Measurements from ENCODE around the gene DGKE.
A peak's percentile ranks its signal among the peaks of the same experiment; 100 is the strongest.

The DGKE gene

DNA sequence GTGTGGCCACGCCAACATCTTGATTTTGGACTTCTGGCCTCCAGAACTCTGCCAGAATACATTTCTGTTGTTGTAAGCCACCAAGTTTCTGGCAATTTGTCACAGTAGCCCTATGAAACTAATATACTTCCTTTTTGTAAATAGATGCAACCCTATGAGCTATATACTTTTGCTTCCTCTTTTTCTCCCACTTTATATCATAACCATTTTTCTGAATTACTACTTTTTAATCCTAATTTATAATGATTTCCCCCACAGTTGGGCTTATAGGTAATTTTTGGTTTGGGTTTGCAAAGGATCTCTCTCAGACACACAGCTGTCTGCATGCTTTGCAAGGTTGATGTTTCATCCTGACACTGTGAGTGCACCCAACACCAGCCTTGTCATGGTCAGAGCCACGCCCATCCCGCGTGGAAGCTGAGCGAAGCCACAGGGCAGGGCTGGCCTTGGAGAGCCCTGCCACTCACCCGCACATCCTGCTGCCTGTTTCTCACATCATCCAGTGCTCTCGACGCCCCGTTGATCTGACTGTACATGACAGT lies 74.1 kb downstream of the DGKE start:
- H3K4me1 ChIP-seq (ENCODE audit: control insufficient read depth in 5 of 5, insufficient read depth in 5 of 5, low read length in 5 of 5), result peaks cover 18 to 57% (median 41%) of the 10 kb centered on the region in 5 donors
- no peaks in the 10 kb centered on the region for H3K27me3 ChIP-seq (ENCODE audit: control insufficient read depth in 5 of 5, insufficient read depth in 4 of 5, low read length in 5 of 5)
- peak overlapping the region; percentile 72 for H3K27ac ChIP-seq (ENCODE audit: low read depth, low read length)
- H3K4me3 ChIP-seq (ENCODE audit: low read depth in 1 of 5, low read length in 5 of 5), result no peak overlapping the region
- H3K36me3 ChIP-seq (ENCODE audit: control insufficient read depth in 5 of 5, insufficient read depth in 5 of 5, low read length in 5 of 5), result peaks cover 30 to 51% (median 50%) of the 10 kb centered on the region in 5 donors
- H3K9ac ChIP-seq (ENCODE audit: low read length in 5 of 5), result no peak overlapping the region
- no peaks in the 10 kb centered on the region for H3K9me3 ChIP-seq (ENCODE audit: control insufficient read depth in 5 of 5, low read length in 5 of 5)

DNA sequence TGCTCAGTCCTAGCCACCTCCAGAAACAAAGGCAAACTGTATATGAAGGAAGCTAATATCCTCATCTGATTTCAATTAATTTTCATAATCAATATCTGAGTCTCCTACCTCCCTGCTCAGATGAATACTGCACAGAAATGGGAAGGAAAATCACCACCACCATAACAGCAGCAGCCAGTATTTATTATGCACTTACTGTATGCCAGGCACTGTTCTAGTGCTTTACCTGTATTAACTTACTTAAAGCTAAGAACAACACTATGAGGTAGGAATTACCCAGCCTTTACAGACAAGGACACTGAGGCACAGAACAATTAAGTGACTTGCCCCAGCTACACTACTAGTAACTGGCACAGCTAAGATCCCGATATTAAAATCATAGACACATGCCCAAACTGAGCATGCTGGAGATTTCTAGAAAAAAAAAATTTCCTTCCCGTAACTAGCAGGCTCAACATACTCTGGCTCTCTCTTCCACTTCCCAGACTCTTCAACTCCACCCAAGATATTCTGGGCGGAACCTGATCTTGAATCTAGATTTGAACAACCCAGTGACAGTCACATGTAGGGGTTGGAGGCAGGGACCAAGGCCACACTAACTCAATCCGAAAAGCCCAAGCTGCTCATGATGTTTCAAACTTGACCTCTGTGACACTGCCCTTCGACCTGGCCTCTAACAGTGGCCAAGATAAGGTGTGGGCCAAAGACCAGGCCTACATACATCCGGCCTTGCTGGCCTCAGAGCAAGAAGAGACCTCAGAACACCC lies 76.0 kb downstream of the DGKE start:
- Histone ChIP-seq H3K9ac (ENCODE audit: low read length in 5 of 5) (peak overlapping the region; percentile 6 to 52 (median 30)), H3K9me3 (ENCODE audit: control insufficient read depth in 5 of 5, low read length in 5 of 5) (no peaks in the 10 kb centered on the region), H3K4me3 (ENCODE audit: low read depth in 1 of 5, low read length in 5 of 5) (peak overlapping the region; percentile 12 to 54 (median 33)), H3K4me1 (ENCODE audit: control insufficient read depth in 5 of 5, insufficient read depth in 5 of 5, low read length in 5 of 5) (peaks cover 18 to 68% (median 51%) of the 10 kb centered on the region in 5 donors), H3K27ac (ENCODE audit: low read depth, low read length) (peak overlapping the region; percentile 72), H3K27me3 (ENCODE audit: control insufficient read depth in 5 of 5, insufficient read depth in 4 of 5, low read length in 5 of 5) (no peaks in the 10 kb centered on the region), H3K36me3 (ENCODE audit: control insufficient read depth in 5 of 5, insufficient read depth in 5 of 5, low read length in 5 of 5) (peaks cover 19 to 32% (median 32%) of the 10 kb centered on the region in 5 donors)

DNA sequence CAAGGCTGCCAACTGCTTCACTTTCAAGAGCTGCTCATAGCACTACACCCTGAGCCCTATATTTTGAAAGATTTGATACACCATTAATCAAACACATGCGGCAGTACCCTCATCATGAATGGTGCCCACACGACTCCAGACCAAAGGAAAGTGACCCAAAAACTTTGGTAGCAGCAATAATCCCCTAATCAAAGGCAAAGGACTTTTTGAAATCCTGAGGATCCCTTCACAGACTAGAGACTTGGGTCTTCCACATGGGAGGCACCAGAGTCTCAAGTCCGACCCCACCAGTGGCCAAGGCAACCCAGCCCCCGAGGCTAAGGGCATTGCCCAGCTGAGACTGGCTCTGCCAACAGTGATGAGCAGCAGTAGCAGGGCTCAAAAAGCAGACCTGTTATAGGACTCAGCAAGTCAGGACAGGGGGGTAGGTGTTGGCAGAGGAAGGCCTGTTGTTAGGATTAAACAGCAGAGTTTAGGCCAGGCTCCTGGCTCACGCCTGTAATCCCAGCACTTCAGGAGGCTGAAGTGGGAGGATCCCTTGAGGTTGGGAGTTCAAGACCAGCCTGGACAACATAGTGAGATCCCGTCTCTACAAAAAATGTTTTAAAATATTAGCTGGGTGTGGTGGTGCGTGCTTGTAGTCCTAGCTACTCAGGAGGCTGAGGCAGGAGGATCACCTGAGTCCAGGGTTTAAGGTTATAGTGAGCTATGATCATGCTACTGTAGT lies 76.7 kb downstream of the DGKE start:
- peaks cover 18 to 75% (median 58%) of the 10 kb centered on the region in 5 donors for H3K4me1 ChIP-seq (ENCODE audit: control insufficient read depth in 5 of 5, insufficient read depth in 5 of 5, low read length in 5 of 5)
- H3K9me3 ChIP-seq (ENCODE audit: control insufficient read depth in 5 of 5, low read length in 5 of 5), result no peaks in the 10 kb centered on the region
- H3K4me3 ChIP-seq (ENCODE audit: low read depth in 1 of 5, low read length in 5 of 5), result peak overlapping the region in 4 of 5 donors; percentile 12 to 54 (median 36)
- peaks cover 19 to 30% (median 29%) of the 10 kb centered on the region in 5 donors for H3K36me3 ChIP-seq (ENCODE audit: control insufficient read depth in 5 of 5, insufficient read depth in 5 of 5, low read length in 5 of 5)
- no peaks in the 10 kb centered on the region for H3K27me3 ChIP-seq (ENCODE audit: control insufficient read depth in 5 of 5, insufficient read depth in 4 of 5, low read length in 5 of 5)
- H3K9ac ChIP-seq (ENCODE audit: low read length in 5 of 5), result peak overlapping the region; percentile 6 to 52 (median 30)
- H3K27ac ChIP-seq (ENCODE audit: low read depth, low read length), result peak overlapping the region; percentile 72

DNA sequence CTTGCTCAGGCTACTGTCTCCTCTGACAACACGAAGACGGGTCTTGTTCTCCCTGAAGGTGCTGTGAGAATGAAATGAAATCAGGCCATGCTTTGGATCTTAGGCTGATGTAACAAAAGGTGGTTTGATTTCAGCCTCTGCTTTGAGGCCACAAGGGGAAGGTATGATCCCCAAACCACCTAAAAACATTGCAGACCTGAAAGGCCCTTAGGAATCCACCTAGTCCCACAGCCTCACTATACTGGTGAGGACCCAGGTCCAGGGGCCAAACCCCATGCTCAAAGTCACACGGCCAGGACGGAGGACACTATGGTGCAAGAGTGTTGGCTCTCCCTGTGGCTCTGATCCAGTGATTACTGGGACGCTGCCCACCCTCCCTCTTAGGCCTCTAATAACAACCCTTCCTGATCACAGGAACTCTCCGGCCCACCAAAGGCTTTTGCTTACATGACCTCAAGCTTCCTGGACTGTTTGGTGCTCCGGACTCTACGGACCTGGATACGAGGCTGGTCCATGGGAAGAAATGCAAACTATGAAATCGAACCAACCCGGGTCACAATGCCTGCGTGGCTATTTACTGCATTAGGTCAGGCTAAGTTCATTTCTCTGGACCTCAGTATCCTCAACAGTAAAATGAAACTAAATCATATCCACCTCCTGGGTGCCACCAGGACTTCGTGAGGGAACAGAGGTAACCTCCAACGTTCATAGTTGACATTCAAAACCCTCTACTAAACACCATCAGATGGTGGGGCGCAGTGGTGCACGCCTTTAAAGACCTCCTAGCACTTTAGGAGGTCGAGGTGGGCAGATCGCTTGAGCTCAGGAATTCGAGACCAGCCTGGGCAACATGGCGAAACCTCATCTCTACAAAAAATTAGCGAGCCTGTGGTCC lies 78.4 kb downstream of the DGKE start:
- Histone ChIP-seq H3K36me3 (ENCODE audit: control insufficient read depth in 5 of 5, insufficient read depth in 5 of 5, low read length in 5 of 5) (peaks cover 7 to 14% (median 12%) of the 10 kb centered on the region in 5 donors), H3K4me3 (ENCODE audit: low read depth in 1 of 5, low read length in 5 of 5) (peak overlapping the region; percentile 87 to 98 (median 97)), H3K27ac (ENCODE audit: low read depth, low read length) (peak overlapping the region; percentile 95), H3K4me1 (ENCODE audit: control insufficient read depth in 5 of 5, insufficient read depth in 5 of 5, low read length in 5 of 5) (peaks cover 18 to 80% (median 65%) of the 10 kb centered on the region in 5 donors), H3K9ac (ENCODE audit: low read length in 5 of 5) (peak overlapping the region; percentile 86 to 97 (median 96)), H3K9me3 (ENCODE audit: control insufficient read depth in 5 of 5, low read length in 5 of 5) (no peaks in the 10 kb centered on the region), H3K27me3 (ENCODE audit: control insufficient read depth in 5 of 5, insufficient read depth in 4 of 5, low read length in 5 of 5) (no peaks in the 10 kb centered on the region)

DNA sequence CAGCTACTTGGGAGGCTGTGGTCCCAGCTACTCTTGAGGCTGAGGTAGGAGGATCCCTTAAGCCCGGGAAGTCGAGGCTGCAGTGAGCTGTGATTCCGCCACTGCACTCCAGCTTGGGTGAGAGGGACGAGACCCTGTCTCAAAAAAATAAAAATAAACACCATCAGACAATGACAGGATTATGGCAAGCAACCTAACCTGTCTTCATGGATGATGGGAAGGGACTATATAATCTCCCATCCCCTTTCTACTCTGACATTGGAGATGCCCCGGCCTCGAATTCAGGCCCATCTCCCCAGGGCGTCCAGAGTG lies 79.0 kb downstream of the DGKE start:
- Histone ChIP-seq H3K27ac (ENCODE audit: low read depth, low read length) (peak overlapping the region; percentile 95), H3K9ac (ENCODE audit: low read length in 5 of 5) (peak overlapping the region; percentile 86 to 97 (median 96)), H3K4me1 (ENCODE audit: control insufficient read depth in 5 of 5, insufficient read depth in 5 of 5, low read length in 5 of 5) (peaks cover 18 to 76% (median 65%) of the 10 kb centered on the region in 5 donors), H3K4me3 (ENCODE audit: low read depth in 1 of 5, low read length in 5 of 5) (peak overlapping the region; percentile 87 to 98 (median 97)), H3K36me3 (ENCODE audit: control insufficient read depth in 5 of 5, insufficient read depth in 5 of 5, low read length in 5 of 5) (peaks cover under 1 to 8% (median 7%) of the 10 kb centered on the region in 5 donors), H3K27me3 (ENCODE audit: control insufficient read depth in 5 of 5, insufficient read depth in 4 of 5, low read length in 5 of 5) (no peaks in the 10 kb centered on the region), H3K9me3 (ENCODE audit: control insufficient read depth in 5 of 5, low read length in 5 of 5) (peaks cover 0 to 4% (median 0%) of the 10 kb centered on the region in 5 donors)

DNA sequence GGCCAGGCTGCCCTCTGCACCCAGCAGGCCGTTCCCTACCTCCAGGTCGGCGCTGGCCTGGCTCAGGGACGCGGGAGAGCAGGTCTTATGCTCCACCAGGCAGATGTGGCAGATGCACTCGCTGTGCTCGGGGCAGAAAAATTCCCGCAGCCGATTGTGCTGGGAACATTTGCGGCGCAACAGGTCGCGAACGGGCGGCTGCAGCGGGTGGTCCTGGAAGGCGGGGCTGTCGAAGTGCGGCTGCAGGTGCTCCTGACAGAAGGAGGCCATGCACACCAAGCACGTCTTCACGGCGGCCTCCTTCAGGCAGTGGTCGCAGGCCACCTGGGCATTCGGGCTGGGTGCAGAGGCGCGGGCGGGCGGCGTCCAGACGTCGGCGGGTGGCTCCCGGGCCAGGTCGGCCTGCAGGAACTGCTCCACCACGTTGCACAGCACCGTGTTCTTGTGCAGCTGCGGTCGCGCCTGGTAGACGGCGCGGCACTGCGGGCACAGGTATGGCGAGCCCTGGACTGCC lies 79.5 kb downstream of the DGKE start:
- peaks cover 0 to 4% (median 0%) of the 10 kb centered on the region in 5 donors for H3K9me3 ChIP-seq (ENCODE audit: control insufficient read depth in 5 of 5, low read length in 5 of 5)
- peaks cover 18 to 72% (median 64%) of the 10 kb centered on the region in 5 donors for H3K4me1 ChIP-seq (ENCODE audit: control insufficient read depth in 5 of 5, insufficient read depth in 5 of 5, low read length in 5 of 5)
- no peaks in the 10 kb centered on the region for H3K27me3 ChIP-seq (ENCODE audit: control insufficient read depth in 5 of 5, insufficient read depth in 4 of 5, low read length in 5 of 5)
- H3K36me3 ChIP-seq (ENCODE audit: control insufficient read depth in 5 of 5, insufficient read depth in 5 of 5, low read length in 5 of 5), result peaks cover 0 to 3% (median 2%) of the 10 kb centered on the region in 5 donors
- peak overlapping the region; percentile 87 to 98 (median 97) for H3K4me3 ChIP-seq (ENCODE audit: low read depth in 1 of 5, low read length in 5 of 5)
- H3K9ac ChIP-seq (ENCODE audit: low read length in 5 of 5), result peak overlapping the region; percentile 8 to 97 (median 96)
- H3K27ac ChIP-seq (ENCODE audit: low read depth, low read length), result peak overlapping the region; percentile 95

DNA sequence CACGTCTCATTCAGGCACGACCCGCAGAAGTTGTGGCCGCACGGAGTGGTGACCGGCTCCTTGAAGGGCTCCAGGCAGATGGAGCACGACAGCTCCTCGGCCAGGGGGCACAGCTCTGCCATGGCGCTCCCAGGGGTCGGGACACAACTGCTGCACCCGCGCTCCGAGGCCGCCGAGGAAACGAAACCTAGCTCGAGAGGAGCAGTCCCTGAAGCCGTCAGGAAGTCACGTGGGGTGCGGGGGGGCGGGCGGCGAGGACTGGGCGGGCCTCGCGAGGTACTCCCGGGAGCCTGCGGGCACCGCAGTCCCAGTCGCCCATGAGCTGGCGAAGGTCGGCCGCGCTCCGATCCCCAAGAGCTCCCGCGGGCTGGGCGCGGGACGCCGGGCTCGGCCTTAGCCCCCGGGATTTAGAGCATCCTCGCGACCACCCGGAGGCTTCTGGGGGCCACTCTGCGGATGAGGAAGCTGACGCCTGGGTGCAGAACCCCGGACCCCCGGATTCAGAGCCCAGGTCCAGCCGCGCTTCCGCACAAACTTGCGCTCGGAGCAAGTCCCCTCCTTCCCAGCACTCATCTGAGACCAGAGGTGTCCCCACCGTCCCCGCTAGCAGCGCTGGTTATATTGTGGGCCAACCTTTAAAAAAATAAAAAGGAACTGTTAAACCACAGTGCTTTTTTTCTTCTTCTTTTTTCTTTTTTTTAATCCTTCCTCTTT lies 80.1 kb downstream of the DGKE start, which contains the start of gene TRIM25:
TRIM25 (minus strand) TSS at position 183 of the 714 bp plus-strand sequence; CDS start at position 122, 61 bp downstream.
- peak within 1 kb of the TSS; percentile 95 for H3K27ac ChIP-seq (ENCODE audit: low read depth, low read length)
- H3K4me1 ChIP-seq (ENCODE audit: control insufficient read depth in 5 of 5, insufficient read depth in 5 of 5, low read length in 5 of 5), result peaks cover 18 to 66% (median 58%) of the 10 kb centered on the region in 5 donors
- peak within 1 kb of the TSS; percentile 86 to 97 (median 96) for H3K9ac ChIP-seq (ENCODE audit: low read length in 5 of 5)
- peaks cover 0 to 2% (median 0%) of the 10 kb centered on the region in 5 donors for H3K36me3 ChIP-seq (ENCODE audit: control insufficient read depth in 5 of 5, insufficient read depth in 5 of 5, low read length in 5 of 5)
- H3K9me3 ChIP-seq (ENCODE audit: control insufficient read depth in 5 of 5, low read length in 5 of 5), result peaks cover 0 to 4% (median 0%) of the 10 kb centered on the region in 5 donors
- peak within 1 kb of the TSS; percentile 87 to 98 (median 97) for H3K4me3 ChIP-seq (ENCODE audit: low read depth in 1 of 5, low read length in 5 of 5)
- no peaks in the 10 kb centered on the region for H3K27me3 ChIP-seq (ENCODE audit: control insufficient read depth in 5 of 5, insufficient read depth in 4 of 5, low read length in 5 of 5)

DNA sequence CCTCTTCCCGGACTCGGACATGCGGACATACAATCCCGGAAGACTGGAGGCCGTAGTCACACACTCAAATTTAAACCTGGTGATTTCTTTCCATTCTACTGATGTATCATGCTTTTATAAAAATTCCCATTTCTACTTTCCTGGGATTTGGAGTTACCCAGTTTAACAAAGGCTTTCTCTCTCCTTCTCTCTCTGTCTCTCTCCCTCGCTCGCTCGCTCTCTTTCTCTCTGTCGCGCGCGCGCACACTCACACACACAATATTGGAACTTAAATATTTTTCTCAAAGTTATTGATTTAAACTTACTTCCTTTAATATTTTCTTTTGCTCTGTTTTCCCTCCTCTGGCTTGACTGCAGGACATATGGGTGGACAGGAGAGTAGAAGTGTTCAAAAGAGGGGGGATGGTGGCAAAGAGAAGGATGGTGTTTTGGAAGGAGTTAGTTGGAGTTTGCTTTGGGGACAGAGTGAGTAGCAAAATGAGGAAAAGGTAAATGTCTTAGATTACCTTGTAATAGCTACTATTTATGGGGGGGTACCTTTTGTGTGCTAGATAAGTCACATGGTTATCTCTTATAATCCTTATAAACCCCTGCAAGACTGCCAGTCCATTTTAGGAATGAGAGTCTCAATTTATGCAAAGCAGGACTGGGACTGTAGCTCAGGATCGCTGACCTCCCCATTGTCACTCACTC lies 80.8 kb downstream of the DGKE start:
- Histone ChIP-seq H3K27ac (ENCODE audit: low read depth, low read length) (peak overlapping the region; percentile 95), H3K36me3 (ENCODE audit: control insufficient read depth in 5 of 5, insufficient read depth in 5 of 5, low read length in 5 of 5) (no peaks in the 10 kb centered on the region), H3K27me3 (ENCODE audit: control insufficient read depth in 5 of 5, insufficient read depth in 4 of 5, low read length in 5 of 5) (no peaks in the 10 kb centered on the region), H3K9me3 (ENCODE audit: control insufficient read depth in 5 of 5, low read length in 5 of 5) (peaks cover 0 to 4% (median 0%) of the 10 kb centered on the region in 5 donors), H3K4me1 (ENCODE audit: control insufficient read depth in 5 of 5, insufficient read depth in 5 of 5, low read length in 5 of 5) (peaks cover 16 to 59% (median 51%) of the 10 kb centered on the region in 5 donors), H3K9ac (ENCODE audit: low read length in 5 of 5) (peak overlapping the region; percentile 32 to 97 (median 96)), H3K4me3 (ENCODE audit: low read depth in 1 of 5, low read length in 5 of 5) (peak overlapping the region; percentile 75 to 98 (median 97))
